ENCODE results near the gene PCDHB11.
"Not testable (repeated sequence)": the region's sequence is repeated elsewhere in the genome, so short reads cannot be mapped to it uniquely, and the experiment has no call there.

Gene PCDHB11

GRCh38 chr5:141199359-141200235, at the start of gene PCDHB11:
Gene PCDHB11 (plus strand): TSS chr5:141199627. CDS start chr5:141199775, 148 bp downstream.
- Histone ChIP-seq H3K27ac (ENCODE audit: low read depth, low read length) (no peak within 1 kb of the TSS), H3K79me2 (ENCODE audit: control insufficient read depth, insufficient read depth, low read length, unreplicated experiment) (no peaks in the 10 kb centered on the region), H3K36me3 (ENCODE audit: insufficient read depth, low read length) (no peaks in the 10 kb centered on the region), H3K4me3 (ENCODE audit: low read depth, low read length) (no peak within 1 kb of the TSS), H3K4me1 (ENCODE audit: control insufficient read depth, insufficient read depth, low read length, unreplicated experiment) (no peaks in the 10 kb centered on the region), H3K27me3 (ENCODE audit: insufficient read depth, low read length) (no peaks in the 10 kb centered on the region), H2AFZ (ENCODE audit: low read length, unreplicated experiment) (no peak within 1 kb of the TSS)

- Histone ChIP-seq H3K27ac (ENCODE audit: low read depth, low read length) (no peak within 1 kb of the TSS), H3K79me2 (ENCODE audit: control insufficient read depth, insufficient read depth, low read length, unreplicated experiment) (no peaks in the 10 kb centered on the region), H3K4me3 (ENCODE audit: low read depth, low read length) (no peak within 1 kb of the TSS; the same call in 1 of the 2 replicates), H2AFZ (ENCODE audit: low read length, unreplicated experiment) (no peak within 1 kb of the TSS), H3K36me3 (ENCODE audit: insufficient read depth, low read length) (no peaks in the 10 kb centered on the region), H3K27me3 (ENCODE audit: insufficient read depth, low read length) (peaks cover 5% of the 10 kb centered on the region; the same call in 1 of the 2 replicates), H3K4me1 (ENCODE audit: control insufficient read depth, insufficient read depth, low read length, unreplicated experiment) (no peaks in the 10 kb centered on the region)
These were observed 49.6 kb upstream of the PCDHB11 start, which contains the start of gene PCDHB6 for GRCh38 chr5:141149812-141150211. Gene PCDHB6 (plus strand): TSS chr5:141150057. CDS start chr5:141150258, 201 bp downstream.

GRCh38 chr5:141150224-141150992, 49.0 kb upstream of the PCDHB11 start:
- no peak overlapping the region for H2AFZ ChIP-seq (ENCODE audit: low read length, unreplicated experiment)

GRCh38 chr5:141150993-141151325, 48.5 kb upstream of the PCDHB11 start:
- H3K79me2 ChIP-seq (ENCODE audit: control insufficient read depth, insufficient read depth, low read length, unreplicated experiment) = no peaks in the 10 kb centered on the region
- H3K27ac ChIP-seq (ENCODE audit: low read depth, low read length) = no peak overlapping the region
- H3K36me3 ChIP-seq (ENCODE audit: insufficient read depth, low read length) = no peaks in the 10 kb centered on the region
- no peaks in the 10 kb centered on the region for H3K4me1 ChIP-seq (ENCODE audit: control insufficient read depth, insufficient read depth, low read length, unreplicated experiment)
- H2AFZ ChIP-seq (ENCODE audit: low read length, unreplicated experiment) = no peak overlapping the region
- H3K27me3 ChIP-seq (ENCODE audit: insufficient read depth, low read length) = peaks cover 5% of the 10 kb centered on the region; the same call in 1 of the 2 replicates
- H3K4me3 ChIP-seq (ENCODE audit: low read depth, low read length) = no peak overlapping the region

More at GRCh38 chr5:141150224-141150992, 49.0 kb upstream of the PCDHB11 start:
- no peaks in the 10 kb centered on the region for H3K4me1 ChIP-seq (ENCODE audit: control insufficient read depth, insufficient read depth, low read length, unreplicated experiment)
- H3K79me2 ChIP-seq (ENCODE audit: control insufficient read depth, insufficient read depth, low read length, unreplicated experiment) = no peaks in the 10 kb centered on the region
- H3K27me3 ChIP-seq (ENCODE audit: insufficient read depth, low read length) = peaks cover 5% of the 10 kb centered on the region; the same call in 1 of the 2 replicates
- H3K27ac ChIP-seq (ENCODE audit: low read depth, low read length) = no peak overlapping the region
- no peak overlapping the region; the same call in 1 of the 2 replicates for H3K4me3 ChIP-seq (ENCODE audit: low read depth, low read length)
- no peaks in the 10 kb centered on the region for H3K36me3 ChIP-seq (ENCODE audit: insufficient read depth, low read length)

- not testable (repeated sequence) for H3K36me3 ChIP-seq (ENCODE audit: insufficient read depth, low read length); H2AFZ ChIP-seq (ENCODE audit: low read length, unreplicated experiment); H3K79me2 ChIP-seq (ENCODE audit: control insufficient read depth, insufficient read depth, low read length, unreplicated experiment); H3K4me1 ChIP-seq (ENCODE audit: control insufficient read depth, insufficient read depth, low read length, unreplicated experiment); H3K27ac ChIP-seq (ENCODE audit: low read depth, low read length); H3K4me3 ChIP-seq (ENCODE audit: low read depth, low read length); H3K27me3 ChIP-seq (ENCODE audit: insufficient read depth, low read length)
These were observed 47.8 kb upstream of the PCDHB11 start for GRCh38 chr5:141151632-141152031.

- H2AFZ ChIP-seq (ENCODE audit: low read length, unreplicated experiment); H3K27me3 ChIP-seq (ENCODE audit: insufficient read depth, low read length): not testable (repeated sequence)
These were observed 47.3 kb upstream of the PCDHB11 start for GRCh38 chr5:141152096-141152495.

GRCh38 chr5:141155540-141156374, 43.7 kb upstream of the PCDHB11 start:
- H2AFZ ChIP-seq (ENCODE audit: low read length, unreplicated experiment) = no peak overlapping the region

More at GRCh38 chr5:141152096-141152495, 47.3 kb upstream of the PCDHB11 start:
- H3K4me3 ChIP-seq (ENCODE audit: low read depth, low read length); H3K79me2 ChIP-seq (ENCODE audit: control insufficient read depth, insufficient read depth, low read length, unreplicated experiment); H3K4me1 ChIP-seq (ENCODE audit: control insufficient read depth, insufficient read depth, low read length, unreplicated experiment); H3K27ac ChIP-seq (ENCODE audit: low read depth, low read length); H3K36me3 ChIP-seq (ENCODE audit: insufficient read depth, low read length): not testable (repeated sequence)

GRCh38 chr5:141157356-141157755, 42.1 kb upstream of the PCDHB11 start:
- not testable (repeated sequence) for H3K79me2 ChIP-seq (ENCODE audit: control insufficient read depth, insufficient read depth, low read length, unreplicated experiment); H3K27ac ChIP-seq (ENCODE audit: low read depth, low read length); H3K4me3 ChIP-seq (ENCODE audit: low read depth, low read length); H2AFZ ChIP-seq (ENCODE audit: low read length, unreplicated experiment); H3K36me3 ChIP-seq (ENCODE audit: insufficient read depth, low read length); H3K27me3 ChIP-seq (ENCODE audit: insufficient read depth, low read length); H3K4me1 ChIP-seq (ENCODE audit: control insufficient read depth, insufficient read depth, low read length, unreplicated experiment)

More at GRCh38 chr5:141155540-141156374, 43.7 kb upstream of the PCDHB11 start:
- no peak overlapping the region for H3K27ac ChIP-seq (ENCODE audit: low read depth, low read length)
- no peaks in the 10 kb centered on the region for H3K79me2 ChIP-seq (ENCODE audit: control insufficient read depth, insufficient read depth, low read length, unreplicated experiment)
- no peaks in the 10 kb centered on the region for H3K4me1 ChIP-seq (ENCODE audit: control insufficient read depth, insufficient read depth, low read length, unreplicated experiment)
- H3K27me3 ChIP-seq (ENCODE audit: insufficient read depth, low read length) = peaks cover 8% of the 10 kb centered on the region; the same call in 1 of the 2 replicates
- H3K4me3 ChIP-seq (ENCODE audit: low read depth, low read length) = no peak overlapping the region
- no peaks in the 10 kb centered on the region for H3K36me3 ChIP-seq (ENCODE audit: insufficient read depth, low read length)

- H3K27ac ChIP-seq (ENCODE audit: low read depth, low read length); H3K79me2 ChIP-seq (ENCODE audit: control insufficient read depth, insufficient read depth, low read length, unreplicated experiment); H2AFZ ChIP-seq (ENCODE audit: low read length, unreplicated experiment); H3K4me1 ChIP-seq (ENCODE audit: control insufficient read depth, insufficient read depth, low read length, unreplicated experiment); H3K4me3 ChIP-seq (ENCODE audit: low read depth, low read length); H3K27me3 ChIP-seq (ENCODE audit: insufficient read depth, low read length); H3K36me3 ChIP-seq (ENCODE audit: insufficient read depth, low read length): not testable (repeated sequence)
These were observed 41.5 kb upstream of the PCDHB11 start for GRCh38 chr5:141157901-141158300.

All from ACC112 (cell line).